Fibroblast of lung (primary cell): ENCODE data around the gene GPHN. TPM values are rescaled to one million over a fixed set of nuclear protein-coding genes. Genes with fewer than 3 reads are reported as not detected.

ENCODE experiments used
- DNase-seq, 2 donors: peaks; one replicate each; pipeline versions ENCODE4 v3.0.0 to v3.0.0-alpha.2; 2010; ENCODE audit warnings: low read depth in 2 of 2
- H2AFZ ChIP-seq: 2 replicates; pipeline ENCODE4 v1.5.1; 2012; ENCODE audit warnings: low read length, control low read depth, inconsistent platforms
- H3K27ac ChIP-seq: 2 replicates; pipeline ENCODE4 v1.5.1; 2011; ENCODE audit warnings: low read length, control low read depth; ENCODE audit not compliant: insufficient read depth
- H3K27me3 ChIP-seq: 2 replicates; pipeline ENCODE4 v1.5.1; 2011; ENCODE audit warnings: mild to moderate bottlenecking, low read length; ENCODE audit not compliant: control insufficient read depth, insufficient read depth
- H3K36me3 ChIP-seq: 2 replicates; pipeline ENCODE4 v1.5.1; 2011; ENCODE audit warnings: low read length; ENCODE audit not compliant: control insufficient read depth, insufficient read depth
- H3K4me1 ChIP-seq: 2 replicates; pipeline ENCODE4 v1.5.1; 2011; ENCODE audit warnings: low read length; ENCODE audit not compliant: control insufficient read depth, insufficient read depth; ENCODE audit errors: extremely low read depth
- H3K4me2 ChIP-seq: 2 replicates; pipeline ENCODE4 v1.5.1; 2011; ENCODE audit warnings: low read length, control low read depth; ENCODE audit not compliant: insufficient read depth; ENCODE audit errors: extremely low read depth
- H3K4me3 ChIP-seq, 4 experiments: fragments of 200-600 bp in 1 of 4; sonication (generic) in 1 of 4; replicated peaks in 1 of 4; 2 replicates each; pipeline ENCODE4 v1.5.1; 2011 to 2016; ENCODE audit warnings: low read length in 4 of 4, low read depth in 3 of 4, mild to moderate bottlenecking in 3 of 4, control low read depth in 2 of 4, inconsistent platforms in 1 of 4, mixed read lengths in 1 of 4; ENCODE audit not compliant: insufficient read depth in 1 of 4; ENCODE audit errors: control extremely low read depth in 1 of 4
- H3K79me2 ChIP-seq: 2 replicates; pipeline ENCODE4 v1.5.1; 2012; ENCODE audit warnings: mild to moderate bottlenecking, low read length, inconsistent platforms; ENCODE audit not compliant: control insufficient read depth, insufficient read depth
- H3K9ac ChIP-seq: 2 replicates; pipeline ENCODE4 v1.5.1; 2011; ENCODE audit warnings: mild to moderate bottlenecking, low read length, control low read depth; ENCODE audit not compliant: insufficient read depth
- H3K9me3 ChIP-seq: 2 replicates; pipeline ENCODE4 v1.5.1; 2012; ENCODE audit warnings: low read depth, low read length; ENCODE audit not compliant: control insufficient read depth, insufficient read depth
- H4K20me1 ChIP-seq: 2 replicates; pipeline ENCODE4 v1.5.1; 2011; ENCODE audit warnings: low read length; ENCODE audit not compliant: control insufficient read depth, insufficient read depth; ENCODE audit errors: extremely low read depth
- CTCF ChIP-seq, 2 donors: IDR thresholded peaks in 1 of 2; conservative IDR thresholded peaks in 1 of 2; 1 replicate in 1 of 2; 2 replicates in 1 of 2; pipeline ENCODE4 v1.5.1; 2011 to 2012; ENCODE audit warnings: low read length in 2 of 2, control low read depth in 1 of 2, inconsistent platforms in 1 of 2, low read depth in 1 of 2, mild to moderate bottlenecking in 1 of 2
- EZH2 ChIP-seq: IDR thresholded peaks from 2 replicates; pipeline ENCODE4 v1.5.1; 2012; ENCODE audit warnings: low read length, control low read depth, mild to moderate bottlenecking; ENCODE audit errors: missing control alignments
- polyA plus RNA-seq, 2 donors: library from polyadenylated mRNA; depleted of rRNA in 1 of 2; stranded (reverse) in 1 of 2; unstranded in 1 of 2; fragments of >200 nt; gene quantifications; 2 replicates each; pipeline ENCODE4 v1.2.1, GENCODE V29; 2011 to 2012; ENCODE audit warnings: missing spikeins in 1 of 2
- total RNA-seq: library from RNA; depleted of rRNA; stranded (reverse); fragments of >200 nt; gene quantifications from 2 replicates; pipeline ENCODE4 v1.2.1, GENCODE V29; 2014

GPHN gene
- total and polyA plus RNA-seq, 2 donors (not counting 1 experiment from before 2014, with no cell fraction given), result 8.3 to 13.9 TPM

- Histone ChIP-seq H3K36me3 (no peaks in the 10 kb centered on the region), H3K9ac (no peak overlapping the region), H3K79me2 (no peaks in the 10 kb centered on the region), H4K20me1 (no peaks in the 10 kb centered on the region), H3K9me3 (no peaks in the 10 kb centered on the region), H3K4me3 (no peak overlapping the region), H2AFZ (no peak overlapping the region), H3K4me2 (no peak overlapping the region), H3K27me3 (no peaks in the 10 kb centered on the region), H3K4me1 (no peaks in the 10 kb centered on the region), H3K27ac (no peak overlapping the region)
- no peak for TF ChIP-seq CTCF (conservative IDR thresholded peaks at IDR 0.05 in 1 of 2, IDR thresholded peaks at IDR 0.05 in 1 of 2; ENCODE audit: low read depth in 1 of 2, low read length in 2 of 2)
- TF ChIP-seq EZH2, result no peak
- no peak for DNase-seq
Observed at GRCh38 chr14:66802962-66803361, 295.0 kb downstream of the GPHN start.

- H3K27ac ChIP-seq, result no peak overlapping the region
- no peak overlapping the region for H3K4me3 ChIP-seq
- no peaks in the 10 kb centered on the region for H3K36me3 ChIP-seq
- no peaks in the 10 kb centered on the region for H3K79me2 ChIP-seq
- no peaks in the 10 kb centered on the region for H3K4me1 ChIP-seq
- no peak for TF ChIP-seq CTCF (conservative IDR thresholded peaks at IDR 0.05 in 1 of 2, IDR thresholded peaks at IDR 0.05 in 1 of 2; ENCODE audit: low read depth in 1 of 2, low read length in 2 of 2)
- no peak overlapping the region for H2AFZ ChIP-seq
- no peak overlapping the region for H3K4me2 ChIP-seq
- no peaks in the 10 kb centered on the region for H3K9me3 ChIP-seq
- no peak overlapping the region for H3K9ac ChIP-seq
- H4K20me1 ChIP-seq, result no peaks in the 10 kb centered on the region
- DNase-seq, result no peak
- H3K27me3 ChIP-seq, result no peaks in the 10 kb centered on the region
Observed at GRCh38 chr14:66804141-66804540, 296.2 kb downstream of the GPHN start.

GRCh38 chr14:66813636-66814035 is 305.7 kb downstream of the GPHN start:
- H3K27me3 ChIP-seq, result no peaks in the 10 kb centered on the region
- H3K4me1 ChIP-seq, result no peaks in the 10 kb centered on the region
- no peak overlapping the region for H3K4me2 ChIP-seq
- H2AFZ ChIP-seq, result no peak overlapping the region
- no peak overlapping the region for H3K9ac ChIP-seq
- H3K4me3 ChIP-seq, result no peak overlapping the region
- no peak overlapping the region for H3K27ac ChIP-seq
- H4K20me1 ChIP-seq, result no peaks in the 10 kb centered on the region
- H3K79me2 ChIP-seq, result no peaks in the 10 kb centered on the region
- no peaks in the 10 kb centered on the region for H3K9me3 ChIP-seq
- TF ChIP-seq CTCF (conservative IDR thresholded peaks at IDR 0.05 in 1 of 2, IDR thresholded peaks at IDR 0.05 in 1 of 2; ENCODE audit: low read depth in 1 of 2, low read length in 2 of 2), result no peak
- no peak for DNase-seq
- no peaks in the 10 kb centered on the region for H3K36me3 ChIP-seq
